ENCODE measurements around the gene TEX19.

DNA sequence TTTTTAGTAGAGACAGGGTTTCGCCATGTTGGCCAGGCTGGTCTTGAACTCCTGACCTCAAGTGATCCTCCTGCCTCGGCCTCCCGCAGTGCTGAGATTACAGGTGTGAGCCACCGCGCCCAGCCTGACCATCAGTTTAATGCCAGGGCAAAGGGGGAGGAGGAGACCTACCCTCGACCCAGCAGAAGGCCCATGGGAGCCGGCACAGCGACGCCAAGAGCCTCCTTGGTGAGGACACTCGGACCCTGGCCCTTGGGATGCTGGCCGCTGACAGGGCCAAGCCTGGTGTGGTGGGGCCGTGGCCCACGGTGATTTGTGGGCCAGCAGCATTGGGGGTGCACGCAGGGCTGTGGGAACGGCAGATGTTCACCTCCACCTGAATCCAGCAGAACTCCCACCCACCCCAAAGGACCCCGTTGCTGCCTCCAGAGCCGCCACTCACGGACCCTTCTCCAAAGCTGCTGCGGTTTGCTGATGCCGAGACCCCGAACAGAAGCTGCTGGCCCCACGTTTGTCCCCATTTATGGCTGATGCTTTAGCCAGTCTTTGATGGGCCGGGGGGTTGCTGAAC is 32.5 kb downstream of the TEX19 start:
- TF ChIP-seq, protein P1, sequence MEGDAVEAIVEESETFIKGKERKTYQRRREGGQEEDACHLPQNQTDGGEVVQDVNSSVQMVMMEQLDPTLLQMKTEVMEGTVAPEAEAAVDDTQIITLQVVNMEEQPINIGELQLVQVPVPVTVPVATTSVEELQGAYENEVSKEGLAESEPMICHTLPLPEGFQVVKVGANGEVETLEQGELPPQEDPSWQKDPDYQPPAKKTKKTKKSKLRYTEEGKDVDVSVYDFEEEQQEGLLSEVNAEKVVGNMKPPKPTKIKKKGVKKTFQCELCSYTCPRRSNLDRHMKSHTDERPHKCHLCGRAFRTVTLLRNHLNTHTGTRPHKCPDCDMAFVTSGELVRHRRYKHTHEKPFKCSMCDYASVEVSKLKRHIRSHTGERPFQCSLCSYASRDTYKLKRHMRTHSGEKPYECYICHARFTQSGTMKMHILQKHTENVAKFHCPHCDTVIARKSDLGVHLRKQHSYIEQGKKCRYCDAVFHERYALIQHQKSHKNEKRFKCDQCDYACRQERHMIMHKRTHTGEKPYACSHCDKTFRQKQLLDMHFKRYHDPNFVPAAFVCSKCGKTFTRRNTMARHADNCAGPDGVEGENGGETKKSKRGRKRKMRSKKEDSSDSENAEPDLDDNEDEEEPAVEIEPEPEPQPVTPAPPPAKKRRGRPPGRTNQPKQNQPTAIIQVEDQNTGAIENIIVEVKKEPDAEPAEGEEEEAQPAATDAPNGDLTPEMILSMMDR (conservative IDR thresholded peaks at IDR 0.05; ENCODE audit: low read length): no peak
- no peak for TF ChIP-seq EZH2phosphoT487 (IDR thresholded peaks at IDR 0.05; ENCODE audit: borderline replicate concordance, low read depth, low read length)

Data from OCI-LY7 (cell line).